NB4 (cell line): ENCODE measurements around the gene ASGR1.

Source experiments
- POLR2A ChIP-seq: IDR thresholded peaks from 2 replicates; pipeline ENCODE4 v1.6.1; 2011; ENCODE audit warnings: mild to moderate bottlenecking; ENCODE audit not compliant: insufficient read length; ENCODE audit errors: extremely low read depth
- TF ChIP-seq, protein P1 (sequence below): IDR thresholded peaks from one replicate; pipeline ENCODE4 v1.5.1; 2012; ENCODE audit warnings: low read depth, low read length

DNA sequence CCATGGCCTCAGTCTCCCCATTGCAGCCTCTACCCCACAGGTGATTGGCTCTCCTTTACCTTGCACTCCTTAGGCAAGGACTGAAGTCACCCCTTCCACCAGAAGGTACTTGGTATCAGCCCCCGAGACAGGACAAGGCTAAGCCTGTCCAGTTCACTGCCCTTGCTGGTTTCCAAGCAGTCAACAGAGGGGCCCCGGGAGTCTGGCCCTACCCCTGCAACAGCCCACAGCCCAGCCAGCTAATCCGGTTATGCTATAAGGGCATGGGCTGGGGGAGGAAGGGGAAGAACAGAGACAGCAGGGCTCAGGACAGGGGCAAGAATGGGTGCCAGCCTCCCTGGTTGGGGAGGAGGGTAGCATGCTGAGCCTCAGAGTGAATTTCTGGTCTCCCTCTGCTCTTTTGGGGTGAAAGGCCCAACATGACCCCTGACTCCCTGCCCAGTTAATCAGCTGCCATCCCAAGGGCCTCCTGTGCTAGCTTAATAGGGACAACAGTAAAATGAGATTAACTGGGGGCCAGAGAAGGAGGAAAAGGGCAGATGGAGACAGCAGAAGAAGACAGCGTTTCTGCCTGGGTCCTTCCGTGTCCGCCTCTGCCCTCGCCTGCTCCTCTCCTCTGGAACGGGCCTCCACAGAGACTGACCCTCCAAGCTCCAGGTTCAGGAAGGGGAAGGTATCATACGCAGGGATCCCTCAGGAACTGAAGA is 29.7 kb upstream of the ASGR1 start:
- TF ChIP-seq, protein P1, sequence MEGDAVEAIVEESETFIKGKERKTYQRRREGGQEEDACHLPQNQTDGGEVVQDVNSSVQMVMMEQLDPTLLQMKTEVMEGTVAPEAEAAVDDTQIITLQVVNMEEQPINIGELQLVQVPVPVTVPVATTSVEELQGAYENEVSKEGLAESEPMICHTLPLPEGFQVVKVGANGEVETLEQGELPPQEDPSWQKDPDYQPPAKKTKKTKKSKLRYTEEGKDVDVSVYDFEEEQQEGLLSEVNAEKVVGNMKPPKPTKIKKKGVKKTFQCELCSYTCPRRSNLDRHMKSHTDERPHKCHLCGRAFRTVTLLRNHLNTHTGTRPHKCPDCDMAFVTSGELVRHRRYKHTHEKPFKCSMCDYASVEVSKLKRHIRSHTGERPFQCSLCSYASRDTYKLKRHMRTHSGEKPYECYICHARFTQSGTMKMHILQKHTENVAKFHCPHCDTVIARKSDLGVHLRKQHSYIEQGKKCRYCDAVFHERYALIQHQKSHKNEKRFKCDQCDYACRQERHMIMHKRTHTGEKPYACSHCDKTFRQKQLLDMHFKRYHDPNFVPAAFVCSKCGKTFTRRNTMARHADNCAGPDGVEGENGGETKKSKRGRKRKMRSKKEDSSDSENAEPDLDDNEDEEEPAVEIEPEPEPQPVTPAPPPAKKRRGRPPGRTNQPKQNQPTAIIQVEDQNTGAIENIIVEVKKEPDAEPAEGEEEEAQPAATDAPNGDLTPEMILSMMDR: no peak
- no peak for TF ChIP-seq POLR2A
